ENCODE measurements around the gene IL17RC. TPM values are rescaled to one million over a fixed set of nuclear protein-coding genes. Genes with fewer than 3 reads are reported as not detected.

Gene IL17RC
- total RNA-seq, 1 donor from 2014 or later: 21.3 TPM

DNA sequence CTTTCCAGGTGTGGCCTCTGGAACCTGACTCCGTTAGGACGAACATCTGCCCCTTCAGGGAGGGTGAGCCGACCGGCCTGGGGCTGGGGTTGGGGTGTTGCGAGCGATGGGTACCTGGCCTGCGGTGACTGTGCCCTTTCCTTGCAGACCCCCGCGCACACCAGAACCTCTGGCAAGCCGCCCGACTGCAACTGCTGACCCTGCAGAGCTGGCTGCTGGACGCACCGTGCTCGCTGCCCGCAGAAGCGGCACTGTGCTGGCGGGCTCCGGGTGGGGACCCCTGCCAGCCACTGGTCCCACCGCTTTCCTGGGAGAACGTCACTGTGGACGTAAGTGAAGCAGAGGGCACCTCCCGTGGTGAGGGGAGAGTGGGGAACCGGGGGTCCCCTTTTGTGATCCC is 11.3 kb downstream of the IL17RC start:
- Mint-ChIP-seq H3K27ac (ENCODE audit: unreplicated experiment) (no peak overlapping the region), H3K4me3 (ENCODE audit: unreplicated experiment) (no peak overlapping the region), H3K36me3 (ENCODE audit: low read depth) (peaks cover 12% of the 10 kb centered on the region), H3K4me1 (ENCODE audit: low read depth) (peaks cover 4% of the 10 kb centered on the region), H3K9me3 (ENCODE audit: low read depth) (no peaks in the 10 kb centered on the region), H3K27me3 (ENCODE audit: low read depth) (no peaks in the 10 kb centered on the region)
- TF ChIP-seq, protein P1, sequence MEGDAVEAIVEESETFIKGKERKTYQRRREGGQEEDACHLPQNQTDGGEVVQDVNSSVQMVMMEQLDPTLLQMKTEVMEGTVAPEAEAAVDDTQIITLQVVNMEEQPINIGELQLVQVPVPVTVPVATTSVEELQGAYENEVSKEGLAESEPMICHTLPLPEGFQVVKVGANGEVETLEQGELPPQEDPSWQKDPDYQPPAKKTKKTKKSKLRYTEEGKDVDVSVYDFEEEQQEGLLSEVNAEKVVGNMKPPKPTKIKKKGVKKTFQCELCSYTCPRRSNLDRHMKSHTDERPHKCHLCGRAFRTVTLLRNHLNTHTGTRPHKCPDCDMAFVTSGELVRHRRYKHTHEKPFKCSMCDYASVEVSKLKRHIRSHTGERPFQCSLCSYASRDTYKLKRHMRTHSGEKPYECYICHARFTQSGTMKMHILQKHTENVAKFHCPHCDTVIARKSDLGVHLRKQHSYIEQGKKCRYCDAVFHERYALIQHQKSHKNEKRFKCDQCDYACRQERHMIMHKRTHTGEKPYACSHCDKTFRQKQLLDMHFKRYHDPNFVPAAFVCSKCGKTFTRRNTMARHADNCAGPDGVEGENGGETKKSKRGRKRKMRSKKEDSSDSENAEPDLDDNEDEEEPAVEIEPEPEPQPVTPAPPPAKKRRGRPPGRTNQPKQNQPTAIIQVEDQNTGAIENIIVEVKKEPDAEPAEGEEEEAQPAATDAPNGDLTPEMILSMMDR (IDR thresholded peaks at IDR 0.05): no peak
- no peak for DNase-seq (ENCODE audit: low spot score)

DNA sequence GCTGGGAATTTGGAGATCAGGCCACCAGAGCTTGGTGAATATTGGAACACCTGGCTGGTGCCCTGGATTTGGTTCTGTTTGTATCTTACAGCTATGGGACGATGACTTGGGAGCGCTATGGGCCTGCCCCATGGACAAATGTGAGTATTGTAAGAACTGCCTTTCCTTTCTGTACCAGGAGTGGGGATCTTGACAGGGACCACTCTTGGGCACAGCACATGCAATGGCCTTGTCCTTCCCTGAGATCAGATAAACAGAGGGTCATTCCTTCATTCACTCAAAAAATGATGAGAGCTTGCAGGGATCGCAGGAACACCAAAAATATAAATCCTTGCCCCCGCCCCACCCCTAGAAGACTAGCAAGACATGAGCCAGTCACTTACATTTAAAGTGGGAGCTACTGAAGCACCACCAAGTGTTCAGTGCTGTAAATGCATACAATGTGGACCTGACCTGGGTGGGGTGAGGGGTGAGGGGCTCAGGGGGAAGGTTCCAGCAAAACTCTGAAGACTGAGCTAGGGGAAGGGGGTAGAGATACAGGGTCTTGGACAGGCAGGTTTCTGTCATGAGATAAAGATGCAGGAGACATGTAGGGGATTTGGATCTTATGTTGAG is 14.0 kb downstream of the IL17RC start:
- no peak overlapping the region for H3K27ac Mint-ChIP-seq (ENCODE audit: unreplicated experiment)
- TF ChIP-seq, protein P1 (IDR thresholded peaks at IDR 0.05): peak; percentile 58
- no peaks in the 10 kb centered on the region for H3K9me3 Mint-ChIP-seq (ENCODE audit: low read depth)
- peaks cover 6% of the 10 kb centered on the region for H3K36me3 Mint-ChIP-seq (ENCODE audit: low read depth)
- peaks cover 24% of the 10 kb centered on the region for H3K4me1 Mint-ChIP-seq (ENCODE audit: low read depth)
- H3K27me3 Mint-ChIP-seq (ENCODE audit: low read depth): no peaks in the 10 kb centered on the region
- H3K4me3 Mint-ChIP-seq (ENCODE audit: unreplicated experiment): no peak overlapping the region
- DNase-seq (ENCODE audit: low spot score): no peak

DNA sequence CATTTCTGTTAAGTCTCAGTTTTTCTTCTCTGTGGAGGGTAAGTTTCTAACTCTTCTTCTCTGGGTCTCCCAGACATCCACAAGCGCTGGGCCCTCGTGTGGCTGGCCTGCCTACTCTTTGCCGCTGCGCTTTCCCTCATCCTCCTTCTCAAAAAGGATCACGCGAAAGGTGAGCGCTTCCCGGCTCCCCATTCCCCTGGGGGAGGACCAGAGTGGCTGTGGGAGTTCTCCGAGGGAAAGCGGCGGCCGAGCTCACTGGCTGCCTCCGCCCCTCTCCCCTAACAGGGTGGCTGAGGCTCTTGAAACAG is 15.6 kb downstream of the IL17RC start:
- no peak for DNase-seq (ENCODE audit: low spot score)
- TF ChIP-seq, protein P1 (IDR thresholded peaks at IDR 0.05): no peak
- no peaks in the 10 kb centered on the region for H3K9me3 Mint-ChIP-seq (ENCODE audit: low read depth)
- peaks cover 7% of the 10 kb centered on the region for H3K36me3 Mint-ChIP-seq (ENCODE audit: low read depth)
- no peaks in the 10 kb centered on the region for H3K27me3 Mint-ChIP-seq (ENCODE audit: low read depth)
- peaks cover 24% of the 10 kb centered on the region for H3K4me1 Mint-ChIP-seq (ENCODE audit: low read depth)
- H3K4me3 Mint-ChIP-seq (ENCODE audit: unreplicated experiment): peak overlapping the region; percentile 80
- H3K27ac Mint-ChIP-seq (ENCODE audit: unreplicated experiment): peak overlapping the region; percentile 82

DNA sequence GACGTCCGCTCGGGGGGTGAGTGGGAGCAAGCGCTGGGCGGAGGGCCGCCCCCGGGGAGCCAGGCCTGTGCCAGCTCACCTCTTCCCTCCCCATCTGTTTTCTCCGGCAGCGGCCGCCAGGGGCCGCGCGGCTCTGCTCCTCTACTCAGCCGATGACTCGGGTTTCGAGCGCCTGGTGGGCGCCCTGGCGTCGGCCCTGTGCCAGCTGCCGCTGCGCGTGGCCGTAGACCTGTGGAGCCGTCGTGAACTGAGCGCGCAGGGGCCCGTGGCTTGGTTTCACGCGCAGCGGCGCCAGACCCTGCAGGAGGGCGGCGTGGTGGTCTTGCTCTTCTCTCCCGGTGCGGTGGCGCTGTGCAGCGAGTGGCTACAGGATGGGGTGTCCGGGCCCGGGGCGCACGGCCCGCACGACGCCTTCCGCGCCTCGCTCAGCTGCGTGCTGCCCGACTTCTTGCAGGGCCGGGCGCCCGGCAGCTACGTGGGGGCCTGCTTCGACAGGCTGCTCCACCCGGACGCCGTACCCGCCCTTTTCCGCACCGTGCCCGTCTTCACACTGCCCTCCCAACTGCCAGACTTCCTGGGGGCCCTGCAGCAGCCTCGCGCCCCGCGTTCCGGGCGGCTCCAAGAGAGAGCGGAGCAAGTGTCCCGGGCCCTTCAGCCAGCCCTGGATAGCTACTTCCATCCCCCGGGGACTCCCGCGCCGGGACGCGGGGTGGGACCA is 16.1 kb downstream of the IL17RC start:
- peaks cover 24% of the 10 kb centered on the region for H3K4me1 Mint-ChIP-seq (ENCODE audit: low read depth)
- peak; percentile 94 for DNase-seq (ENCODE audit: low spot score)
- peak overlapping the region; percentile 88 for H3K27ac Mint-ChIP-seq (ENCODE audit: unreplicated experiment)
- no peaks in the 10 kb centered on the region for H3K9me3 Mint-ChIP-seq (ENCODE audit: low read depth)
- no peaks in the 10 kb centered on the region for H3K27me3 Mint-ChIP-seq (ENCODE audit: low read depth)
- peak overlapping the region; percentile 80 for H3K4me3 Mint-ChIP-seq (ENCODE audit: unreplicated experiment)
- TF ChIP-seq, protein P1 (IDR thresholded peaks at IDR 0.05): peak; percentile 89
- H3K36me3 Mint-ChIP-seq (ENCODE audit: low read depth): peaks cover 8% of the 10 kb centered on the region

DNA sequence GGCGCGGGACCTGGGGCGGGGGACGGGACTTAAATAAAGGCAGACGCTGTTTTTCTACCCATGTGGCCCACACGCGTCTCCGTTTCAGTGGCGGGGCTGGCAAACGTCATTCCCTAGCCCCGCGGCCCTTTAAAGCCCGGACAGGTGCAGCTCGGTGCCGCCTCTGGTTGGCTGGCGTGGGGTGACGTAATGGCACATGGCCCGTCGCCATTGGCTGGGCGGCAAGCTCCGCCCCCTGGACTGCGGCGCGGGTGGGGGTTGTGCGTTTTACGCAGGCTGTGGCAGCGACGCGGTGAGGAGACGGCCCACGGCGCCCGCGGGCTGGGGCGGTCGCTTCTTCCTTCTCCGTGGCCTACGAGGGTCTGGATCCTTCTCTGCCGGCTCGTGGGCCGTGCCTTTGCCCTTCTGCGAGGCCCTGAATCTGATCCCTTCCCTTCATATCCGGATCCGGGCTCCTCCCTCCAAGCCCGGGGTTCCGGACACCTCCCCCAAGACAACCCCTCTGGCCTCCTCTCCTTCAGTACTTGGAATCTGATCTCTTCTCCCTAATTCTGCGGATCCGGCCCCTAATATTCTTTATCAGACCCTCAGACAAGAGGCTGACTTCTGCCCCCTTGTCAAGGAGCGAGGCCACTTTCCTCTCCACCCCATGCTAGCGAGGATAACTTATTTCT is 16.8 kb downstream of the IL17RC start, which contains the start of gene CRELD1:
Gene CRELD1 (plus strand): TSS at position 274 of the 674 bp plus-strand sequence. CDS start 605 bp downstream, outside the sequence.
- peaks cover 9% of the 10 kb centered on the region for H3K36me3 Mint-ChIP-seq (ENCODE audit: low read depth)
- TF ChIP-seq, protein P1 (IDR thresholded peaks at IDR 0.05): no peak
- DNase-seq (ENCODE audit: low spot score): peak; percentile 97
- peak within 1 kb of the TSS; percentile 88 for H3K27ac Mint-ChIP-seq (ENCODE audit: unreplicated experiment)
- peaks cover 24% of the 10 kb centered on the region for H3K4me1 Mint-ChIP-seq (ENCODE audit: low read depth)
- H3K9me3 Mint-ChIP-seq (ENCODE audit: low read depth): no peaks in the 10 kb centered on the region
- H3K27me3 Mint-ChIP-seq (ENCODE audit: low read depth): no peaks in the 10 kb centered on the region
- peak within 1 kb of the TSS; percentile 80 for H3K4me3 Mint-ChIP-seq (ENCODE audit: unreplicated experiment)
